NCI-H345 treated with DMSO at 0.1 percent for 48 hours (cell line): ENCODE results near the gene FASTKD3.

Experiments used
- DNase-seq: peaks from one replicate; lab custom pipeline; 2025; ENCODE audit not compliant: unreplicated experiment; lab: John Stamatoyannopoulos, UW

The FASTKD3 gene

GRCh38 chr5:7850395-7851239, 18.2 kb downstream of the FASTKD3 start, which contains the start of gene CFAP90:
Gene CFAP90 (minus strand): TSS chr5:7851133. CDS start chr5:7851021, 112 bp downstream.
- DNase-seq: peak; percentile 49

- no peak for DNase-seq
Measured at GRCh38 chr5:7849681-7850394, 19.0 kb downstream of the FASTKD3 start.

GRCh38 chr5:7848296-7848695, 20.5 kb downstream of the FASTKD3 start:
- DNase-seq: no peak

GRCh38 chr5:7846327-7846726, 22.5 kb downstream of the FASTKD3 start:
- DNase-seq: no peak

GRCh38 chr5:7845557-7845956, 23.3 kb downstream of the FASTKD3 start:
- no peak for DNase-seq

GRCh38 chr5:7844901-7845300, 23.9 kb downstream of the FASTKD3 start:
- no peak for DNase-seq

- DNase-seq: no peak
Measured at GRCh38 chr5:7842531-7842930, 26.3 kb downstream of the FASTKD3 start.

GRCh38 chr5:7837403-7837802, 31.4 kb downstream of the FASTKD3 start:
- DNase-seq: no peak

GRCh38 chr5:7834982-7835381, 33.8 kb downstream of the FASTKD3 start:
- no peak for DNase-seq

- no peak for DNase-seq
Measured at GRCh38 chr5:7828269-7828668, 40.6 kb downstream of the FASTKD3 start.

- no peak for DNase-seq
Measured at GRCh38 chr5:7827610-7828009, 41.2 kb downstream of the FASTKD3 start.

GRCh38 chr5:7825630-7826029, 43.2 kb downstream of the FASTKD3 start:
- DNase-seq: no peak

- no peak for DNase-seq
Measured at GRCh38 chr5:7824995-7825394, 43.8 kb downstream of the FASTKD3 start.

- no peak for DNase-seq
Measured at GRCh38 chr5:7823594-7823993, 45.2 kb downstream of the FASTKD3 start.

- no peak for DNase-seq
Measured at GRCh38 chr5:7822449-7822848, 46.4 kb downstream of the FASTKD3 start.

- no peak for DNase-seq
Measured at GRCh38 chr5:7816535-7816901, 52.3 kb downstream of the FASTKD3 start.

GRCh38 chr5:7815892-7816534, 52.8 kb downstream of the FASTKD3 start:
- DNase-seq: no peak

GRCh38 chr5:7814816-7815215, 54.0 kb downstream of the FASTKD3 start:
- DNase-seq: no peak

GRCh38 chr5:7813576-7813975, 55.3 kb downstream of the FASTKD3 start:
- no peak for DNase-seq

GRCh38 chr5:7813007-7813406, 55.8 kb downstream of the FASTKD3 start:
- no peak for DNase-seq

- no peak for DNase-seq
Measured at GRCh38 chr5:7811715-7812114, 57.1 kb downstream of the FASTKD3 start.
